HCT116 (cell line): ENCODE results near the gene CUEDC2. TPM values are rescaled to one million over a fixed set of nuclear protein-coding genes. Genes with fewer than 3 reads are reported as not detected.

Source experiments
- ATAC-seq: fragments of 200-7000 bp; cut with Tn5 transposase; 2 replicates; pipeline ENCODE4 v1.9.1; 2020; ENCODE audit warnings: mild to moderate bottlenecking, moderate library complexity
- BruUV-seq: library from RNA; stranded (reverse); fragments of 400-500 nt; replicated peaks from 2 replicates; lab custom pipeline; 2021; lab: Mats Ljungman, UMichigan
- CTCF ChIA-PET: fragments of 300-600 bp; sonication (Branson Sonifier 250); formaldehyde crosslinking; loops from one replicate; lab custom pipeline; 2021; ENCODE audit warnings: antibody characterized with exemption; lab: Charles Lee
- POLR2A ChIA-PET: fragments of 300-600, 350-600 bp; sonication (Branson Sonifier 250); formaldehyde crosslinking; loops from one replicate; lab custom pipeline; 2021; ENCODE audit warnings: antibody characterized with exemption; lab: Charles Lee
- RAD21 ChIA-PET, 2 experiments: fragments of 300-600 bp; sonication (Branson Sonifier 250); formaldehyde crosslinking; loops; one replicate each; lab custom pipeline; 2023; ENCODE audit warnings: low total read pairs in 2 of 2; ENCODE audit not compliant: uncharacterized antibody in 2 of 2, unreplicated experiment in 2 of 2, low non-redundant PET in 1 of 2; lab: Charles Lee
- DNase-seq: peaks from one replicate; pipeline ENCODE4 v3.0.0-alpha.2; 2010; ENCODE audit warnings: low read depth, low spot score
- H2AFZ ChIP-seq: fragments of 200-600 bp; shearing (Covaris generic), sonication (generic); 2 replicates; pipeline ENCODE4 v1.6.1; 2017; ENCODE audit warnings: low read depth, mixed run types, mixed read lengths, antibody characterized with exemption, low read length; ENCODE audit not compliant: poor library complexity, severe bottlenecking
- H3K27ac ChIP-seq: 2 replicates; pipeline ENCODE4 v1.5.1; 2012; ENCODE audit warnings: low read depth, low read length
- H3K27me3 ChIP-seq: fragments of 200-600 bp; sonication (generic); 2 replicates; pipeline ENCODE4 v1.6.1; 2016; ENCODE audit warnings: mixed run types, low read length, mixed read lengths; ENCODE audit not compliant: insufficient read depth
- H3K36me3 ChIP-seq, 2 experiments: fragments of 200-500 bp in 1 of 2; fragments of 200-600 bp in 1 of 2; sonication (Bioruptor generic) in 1 of 2; sonication (generic) in 1 of 2; 2 replicates each; pipeline versions ENCODE4 v1.5.1 to v1.6.1; 2014 to 2016; ENCODE audit warnings: low read length in 2 of 2, inconsistent platforms in 1 of 2, mixed read lengths in 1 of 2, mixed run types in 1 of 2; ENCODE audit not compliant: insufficient read depth in 2 of 2, control insufficient read depth in 1 of 2
- H3K4me1 ChIP-seq, 2 experiments: fragments of 200-600 bp in 1 of 2; sonication (generic) in 1 of 2; 2 replicates each; pipeline versions ENCODE4 v1.5.1 to v1.6.1; 2012 to 2017; ENCODE audit warnings: low read length in 2 of 2, inconsistent platforms in 1 of 2, mild to moderate bottlenecking in 1 of 2, mixed read lengths in 1 of 2, mixed run types in 1 of 2, moderate library complexity in 1 of 2; ENCODE audit not compliant: insufficient read depth in 2 of 2, control insufficient read depth in 1 of 2
- H3K4me2 ChIP-seq: fragments of 200-600 bp; sonication (generic); 2 replicates; pipeline ENCODE4 v1.6.1; 2017; ENCODE audit warnings: mixed run types, low read length, mixed read lengths
- H3K4me3 ChIP-seq, 2 experiments: fragments of 200-600 bp in 1 of 2; sonication (generic) in 1 of 2; replicated peaks in 1 of 2; 2 replicates each; pipeline ENCODE4 v1.5.1; 2011 to 2016; ENCODE audit warnings: low read length in 2 of 2, control low read depth in 1 of 2, low read depth in 1 of 2, mild to moderate bottlenecking in 1 of 2, mixed read lengths in 1 of 2, mixed run types in 1 of 2
- H3K79me2 ChIP-seq: fragments of 200-600 bp; sonication (generic); 2 replicates; pipeline ENCODE4 v1.6.1; 2017; ENCODE audit warnings: mild to moderate bottlenecking, mixed run types, low read length, moderate library complexity, mixed read lengths; ENCODE audit not compliant: insufficient read depth
- H3K9ac ChIP-seq: fragments of 200-600 bp; sonication (generic); 2 replicates; pipeline ENCODE4 v1.6.1; 2016; ENCODE audit warnings: low read length, mixed read lengths
- H3K9me2 ChIP-seq: fragments of 200-600 bp; sonication (generic), shearing (Covaris generic); 2 replicates; pipeline ENCODE4 v1.6.1; 2017; ENCODE audit warnings: mixed run types, mild to moderate bottlenecking, moderate library complexity; ENCODE audit not compliant: insufficient read depth
- H3K9me3 ChIP-seq, 2 experiments: fragments of 200-500 bp in 1 of 2; fragments of 200-600 bp in 1 of 2; sonication (Bioruptor generic) in 1 of 2; sonication (generic) in 1 of 2; 2 replicates each; pipeline ENCODE4 v1.6.1; 2014 to 2017; ENCODE audit warnings: low read length in 2 of 2, mixed read lengths in 2 of 2, inconsistent platforms in 1 of 2, low read depth in 1 of 2, mild to moderate bottlenecking in 1 of 2, mixed run types in 1 of 2, moderate library complexity in 1 of 2; ENCODE audit not compliant: control insufficient read depth in 1 of 2, insufficient read depth in 1 of 2
- H4K20me1 ChIP-seq: fragments of 200-600 bp; sonication (generic), shearing (Covaris generic); 2 replicates; pipeline ENCODE4 v1.6.1; 2017; ENCODE audit warnings: mixed run types, mild to moderate bottlenecking, moderate library complexity; ENCODE audit not compliant: insufficient read depth
- ATF3 ChIP-seq: IDR thresholded peaks from 2 replicates; pipeline ENCODE4 v1.6.1; 2012
- CBX3 ChIP-seq: IDR thresholded peaks from 2 replicates; pipeline ENCODE4 v1.6.1; 2012; ENCODE audit warnings: low read depth
- EGR1 ChIP-seq: IDR thresholded peaks from 2 replicates; pipeline ENCODE4 v1.6.1; 2012; ENCODE audit warnings: low read depth
- ELF1 ChIP-seq: IDR thresholded peaks from 2 replicates; pipeline ENCODE4 v1.6.1; 2012; ENCODE audit warnings: low read depth, borderline replicate concordance
- MAX ChIP-seq: IDR thresholded peaks from 2 replicates; pipeline ENCODE4 v1.6.1; 2012
- REST ChIP-seq: IDR thresholded peaks from 2 replicates; pipeline ENCODE4 v1.6.1; 2012; ENCODE audit warnings: low read depth
- SRF ChIP-seq: IDR thresholded peaks from 2 replicates; pipeline ENCODE4 v1.6.1; 2012; ENCODE audit warnings: low read depth
- TCF7L2 ChIP-seq: IDR thresholded peaks from 2 replicates; pipeline ENCODE4 v1.7.0; 2011; ENCODE audit warnings: borderline replicate concordance, inconsistent platforms; ENCODE audit not compliant: insufficient read depth, insufficient read length; ENCODE audit errors: extremely low read depth
- ZFX ChIP-seq: fragments of 450-650 bp; IDR thresholded peaks from 2 replicates; pipeline ENCODE4 v1.6.1; 2017
- intact Hi-C: fragments of 100-400 bp; cut with micrococcal nuclease; formaldehyde crosslinking; loops from 2 replicates; pipeline ENCODE4 v1.10.0; 2022
- total RNA-seq: library from RNA; stranded (reverse); gene quantifications from one replicate; pipeline ENCODE4 v1.2.1, GENCODE V29; 2021; ENCODE audit not compliant: unreplicated experiment

The CUEDC2 gene
- total RNA-seq, 1 experiment from 2014 or later = 96.7 TPM

GRCh38 chr10:102460836-102461186, 28.4 kb upstream of the CUEDC2 start (continued):
- TF ChIP-seq REST (no peak), ATF3 (no peak), ZFX (no peak), CBX3 (no peak), SRF (no peak)

- no peak overlapping the region for H2AFZ ChIP-seq
- H3K9ac ChIP-seq = no peak overlapping the region
- no peak overlapping the region for H3K4me2 ChIP-seq
- intact Hi-C loops = no loop called here
- no peak overlapping the region for H3K4me3 ChIP-seq
- H3K36me3 ChIP-seq = peaks cover 4 to 7% of the 10 kb centered on the region in 2 experiments; a peak in 2 of 4 replicates
- no peaks in the 10 kb centered on the region for H3K9me3 ChIP-seq
- CTCF ChIA-PET = no interaction called here
- DNase-seq = no peak
- H3K9me2 ChIP-seq = no peaks in the 10 kb centered on the region
- no peaks in the 10 kb centered on the region for H4K20me1 ChIP-seq
- POLR2A ChIA-PET = no interaction called here
- peaks cover 19% of the 10 kb centered on the region; the same call in 1 of the 2 replicates for H3K79me2 ChIP-seq
- H3K27me3 ChIP-seq = no peaks in the 10 kb centered on the region
- no peak for ATAC-seq
- TF ChIP-seq EGR1 (no peak), TCF7L2 (no peak), MAX (no peak), ZFX (no peak), ELF1 (no peak), SRF (no peak)
- RAD21 ChIA-PET = interaction anchor here in 1 of 2 experiments (0.7 kb wide), 1 partner anchor 289 kb away, joined by 3 read pairs; no protein-coding TSS in a partner anchor
- BruUV-seq = no TSS peak
- peaks cover 18 to 36% of the 10 kb centered on the region in 2 experiments for H3K4me1 ChIP-seq
- no peak overlapping the region for H3K27ac ChIP-seq
Measured at GRCh38 chr10:102458656-102459055, 26.3 kb upstream of the CUEDC2 start.
